Gastrocnemius medialis (tissue), 4 donors: Measurements from ENCODE around the gene GIMAP1. TPM values are rescaled to one million over a fixed set of nuclear protein-coding genes. Genes with fewer than 3 reads are reported as not detected.
A peak's percentile ranks its signal among the peaks of the same experiment; 100 is the strongest.

Source experiments
- ATAC-seq, 2 donors: fragments of 150-250 bp; one replicate each; pipeline ENCODE4 v1.9.1; 2016
- DNase-seq, 2 donors: peaks; one replicate each; pipeline ENCODE4 v3.0.0-alpha.2; 2019
- H3K27ac ChIP-seq, 4 donors: fragments of 200-600 bp; sonication (generic); 1 replicate in 1 of 4; 2 replicates in 3 of 4; pipeline ENCODE4 v1.5.1; 2016 to 2018; ENCODE audit warnings: mild to moderate bottlenecking in 2 of 4, moderate library complexity in 1 of 4
- H3K27me3 ChIP-seq, 3 donors: fragments of 200-600 bp; sonication (generic) in 2 of 3; 1 replicate in 1 of 3; 2 replicates in 2 of 3; pipeline versions ENCODE4 v1.5.1 to v1.6.0; 2016 to 2019; ENCODE audit warnings: mild to moderate bottlenecking in 1 of 3, moderate library complexity in 1 of 3
- H3K36me3 ChIP-seq, 2 donors: fragments of 200-600 bp; sonication (generic) in 1 of 2; one replicate each; pipeline ENCODE4 v1.5.1; 2017 to 2018
- H3K4me1 ChIP-seq, 2 donors: fragments of 200-600 bp; sonication (generic) in 1 of 2; one replicate each; pipeline ENCODE4 v1.5.1; 2016 to 2017; ENCODE audit warnings: mild to moderate bottlenecking in 2 of 2
- H3K4me3 ChIP-seq, 4 donors: fragments of 200-600 bp; sonication (generic) in 3 of 4; 1 replicate in 1 of 4; 2 replicates in 3 of 4; pipeline ENCODE4 v1.5.1; 2016 to 2019; ENCODE audit warnings: mild to moderate bottlenecking in 2 of 4
- H3K9me3 ChIP-seq, 3 donors: fragments of 200-600 bp; sonication (generic) in 2 of 3; 1 replicate in 1 of 3; 2 replicates in 2 of 3; pipeline ENCODE4 v1.5.1; 2016 to 2019
- POLR2A ChIP-seq, 2 donors: fragments of 450-650 bp; IDR thresholded peaks; one replicate each; pipeline ENCODE4 v1.6.1; 2017; ENCODE audit warnings: antibody characterized with exemption in 2 of 2, mild to moderate bottlenecking in 2 of 2, moderate library complexity in 2 of 2
- in situ Hi-C, 4 donors: fragments of 200-750 bp; cut with MboI; loops; one replicate each; pipeline versions ENCODE4 v1.15.0 to v1.8.0; 2017; ENCODE audit warnings: low sequenced_read_pairs in 4 of 4
- intact Hi-C: fragments of 100-400 bp; cut with DNase I; formaldehyde crosslinking; loops from one replicate; pipeline ENCODE4 v1.15.1; 2023; ENCODE audit warnings: low total_unique reads
- total RNA-seq, 4 donors: library from RNA; depleted of rRNA; stranded (reverse); fragments of >200 nt; gene quantifications; one replicate each; pipeline versions ENCODE4 v1.1.0 to v1.2.3, GENCODE V29; 2016
- TF ChIP-seq, protein P1 (sequence below), 5 experiments: fragments of 450-650 bp in 3 of 5; fragments of 200-600 bp in 2 of 5; sonication (generic) in 2 of 5; IDR thresholded peaks in 4 of 5; conservative IDR thresholded peaks in 1 of 5; 1 replicate in 4 of 5; 2 replicates in 1 of 5; pipeline ENCODE4 v1.5.1; 2016 to 2019; ENCODE audit warnings: antibody characterized with exemption in 5 of 5, mild to moderate bottlenecking in 3 of 5, moderate library complexity in 3 of 5

The GIMAP1 gene
- total RNA-seq, 4 donors from 2014 or later = 4.1 to 7.8 (median 4.9) TPM

DNA sequence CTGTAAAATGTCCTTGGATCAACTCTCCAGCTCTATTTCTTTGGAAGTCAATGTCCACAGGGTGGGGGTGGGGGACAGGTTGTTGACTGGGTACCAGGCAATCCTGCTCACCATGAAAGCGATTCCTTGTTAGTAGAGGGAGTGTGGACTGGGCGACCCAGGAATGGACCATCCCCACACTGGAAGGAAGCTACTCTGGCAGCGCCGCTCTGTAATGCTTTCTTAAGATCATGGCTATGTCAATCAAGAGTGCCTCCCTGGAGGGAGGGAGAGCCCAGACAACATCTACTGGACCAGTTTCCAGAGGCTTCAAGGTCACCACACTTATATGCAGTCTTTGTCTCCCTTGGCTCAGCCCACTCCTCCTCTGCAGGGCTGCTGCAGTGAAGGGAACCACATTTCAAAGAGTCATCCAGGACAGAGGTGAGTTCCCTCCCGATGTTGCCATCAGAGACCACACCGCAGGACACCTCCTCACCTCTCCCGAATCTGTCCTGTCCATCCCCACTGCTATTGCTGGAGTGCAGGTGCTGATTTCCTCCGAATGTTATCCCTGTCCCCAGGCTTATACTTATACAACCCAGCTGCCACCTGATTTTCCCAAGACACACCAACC is 27.7 kb downstream of the GIMAP1 start:
- H3K4me1 ChIP-seq = no peaks in the 10 kb centered on the region
- in situ Hi-C loops = no loop called here
- H3K36me3 ChIP-seq = no peaks in the 10 kb centered on the region
- H3K9me3 ChIP-seq = no peaks in the 10 kb centered on the region
- H3K27ac ChIP-seq = peak overlapping the region in 1 of 4 donors; percentile 36
- H3K4me3 ChIP-seq = no peak overlapping the region
- no peak for DNase-seq
- TF ChIP-seq POLR2A (IDR thresholded peaks at IDR 0.05) = no peak
- TF ChIP-seq, protein P1, sequence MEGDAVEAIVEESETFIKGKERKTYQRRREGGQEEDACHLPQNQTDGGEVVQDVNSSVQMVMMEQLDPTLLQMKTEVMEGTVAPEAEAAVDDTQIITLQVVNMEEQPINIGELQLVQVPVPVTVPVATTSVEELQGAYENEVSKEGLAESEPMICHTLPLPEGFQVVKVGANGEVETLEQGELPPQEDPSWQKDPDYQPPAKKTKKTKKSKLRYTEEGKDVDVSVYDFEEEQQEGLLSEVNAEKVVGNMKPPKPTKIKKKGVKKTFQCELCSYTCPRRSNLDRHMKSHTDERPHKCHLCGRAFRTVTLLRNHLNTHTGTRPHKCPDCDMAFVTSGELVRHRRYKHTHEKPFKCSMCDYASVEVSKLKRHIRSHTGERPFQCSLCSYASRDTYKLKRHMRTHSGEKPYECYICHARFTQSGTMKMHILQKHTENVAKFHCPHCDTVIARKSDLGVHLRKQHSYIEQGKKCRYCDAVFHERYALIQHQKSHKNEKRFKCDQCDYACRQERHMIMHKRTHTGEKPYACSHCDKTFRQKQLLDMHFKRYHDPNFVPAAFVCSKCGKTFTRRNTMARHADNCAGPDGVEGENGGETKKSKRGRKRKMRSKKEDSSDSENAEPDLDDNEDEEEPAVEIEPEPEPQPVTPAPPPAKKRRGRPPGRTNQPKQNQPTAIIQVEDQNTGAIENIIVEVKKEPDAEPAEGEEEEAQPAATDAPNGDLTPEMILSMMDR (IDR thresholded peaks at IDR 0.05 in 4 of 5, conservative IDR thresholded peaks at IDR 0.05 in 1 of 5) = no peak
- intact Hi-C loops = no loop called here
- no peak for ATAC-seq
- H3K27me3 ChIP-seq = no peaks in the 10 kb centered on the region

DNA sequence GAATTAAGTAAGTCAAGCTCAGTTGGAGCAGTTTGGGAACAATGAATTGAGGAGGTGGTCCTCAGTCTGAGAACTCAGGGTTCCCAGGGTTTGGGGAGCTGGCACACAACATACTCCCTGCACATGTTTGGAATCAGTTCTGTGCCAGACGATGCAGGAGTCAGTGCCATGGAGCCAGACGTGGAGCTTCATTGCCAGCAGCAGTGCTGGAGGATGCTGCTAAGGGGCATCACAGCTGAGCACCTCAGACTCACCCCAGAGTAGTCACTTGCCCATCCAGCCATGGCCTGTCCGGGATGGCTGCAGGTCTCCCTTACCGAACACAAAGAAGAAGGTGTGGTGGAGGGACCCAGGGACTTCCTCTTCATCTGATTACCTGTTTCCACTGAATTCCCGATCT is 28.7 kb downstream of the GIMAP1 start:
- intact Hi-C loops = no loop called here
- no peaks in the 10 kb centered on the region for H3K9me3 ChIP-seq
- in situ Hi-C loops = no loop called here
- TF ChIP-seq POLR2A (IDR thresholded peaks at IDR 0.05) = no peak
- TF ChIP-seq, protein P1 (IDR thresholded peaks at IDR 0.05 in 4 of 5, conservative IDR thresholded peaks at IDR 0.05 in 1 of 5) = no peak
- no peak for DNase-seq
- no peak overlapping the region for H3K4me3 ChIP-seq
- no peaks in the 10 kb centered on the region for H3K36me3 ChIP-seq
- ATAC-seq = no peak
- H3K27ac ChIP-seq = no peak overlapping the region
- no peaks in the 10 kb centered on the region for H3K27me3 ChIP-seq
- H3K4me1 ChIP-seq = no peaks in the 10 kb centered on the region

DNA sequence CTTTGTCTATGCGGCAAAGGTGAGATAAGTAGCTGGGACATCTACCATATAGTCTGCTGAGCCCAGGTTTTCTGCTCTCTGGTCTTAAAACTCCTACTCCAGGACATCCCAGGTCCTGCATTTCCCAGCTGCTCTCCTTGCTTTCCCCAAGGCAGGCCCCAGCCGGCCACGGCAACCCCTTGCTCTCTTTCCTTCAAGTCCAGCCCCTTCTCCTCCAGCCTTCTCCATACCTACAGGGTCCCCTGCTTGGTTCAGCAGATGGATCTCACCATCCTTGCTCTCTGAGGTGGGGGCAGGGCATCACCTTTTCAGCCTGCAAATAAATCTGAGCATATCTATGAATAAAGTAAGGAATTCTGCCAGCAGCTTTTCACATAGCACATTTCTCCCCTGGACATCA is 29.5 kb downstream of the GIMAP1 start:
- no peak for TF ChIP-seq POLR2A (IDR thresholded peaks at IDR 0.05)
- Histone ChIP-seq H3K4me3 (no peak overlapping the region), H3K4me1 (no peaks in the 10 kb centered on the region), H3K27ac (no peak overlapping the region), H3K36me3 (no peaks in the 10 kb centered on the region), H3K27me3 (no peaks in the 10 kb centered on the region), H3K9me3 (no peaks in the 10 kb centered on the region)
- intact Hi-C loops = no loop called here
- DNase-seq = no peak
- no peak for ATAC-seq
- in situ Hi-C loops = no loop called here

DNA sequence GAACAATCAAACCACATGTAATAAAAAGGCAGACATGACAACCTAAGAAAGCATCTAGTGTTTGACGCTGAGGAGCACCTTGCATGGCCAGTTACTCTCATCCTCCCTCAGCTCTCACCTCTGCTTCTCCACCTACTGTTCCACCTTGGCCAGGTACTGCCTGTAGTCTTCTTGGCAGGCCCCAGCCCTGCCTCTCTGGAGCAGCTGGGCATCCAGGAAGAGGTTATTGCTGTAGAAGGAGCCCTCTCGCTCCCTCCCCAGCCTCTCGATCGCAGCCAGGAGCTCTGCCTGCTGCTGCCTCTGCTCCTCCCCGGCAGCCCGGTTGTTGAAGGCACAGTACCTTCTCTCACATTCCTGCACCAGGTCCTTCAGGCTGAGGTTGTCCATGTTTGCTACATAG is 30.5 kb downstream of the GIMAP1 start:
- H3K36me3 ChIP-seq = no peaks in the 10 kb centered on the region
- H3K27me3 ChIP-seq = no peaks in the 10 kb centered on the region
- intact Hi-C loops = no loop called here
- in situ Hi-C loops = no loop called here
- no peaks in the 10 kb centered on the region for H3K9me3 ChIP-seq
- no peaks in the 10 kb centered on the region for H3K4me1 ChIP-seq
- DNase-seq = no peak
- TF ChIP-seq, protein P1 (IDR thresholded peaks at IDR 0.05 in 4 of 5, conservative IDR thresholded peaks at IDR 0.05 in 1 of 5) = no peak
- TF ChIP-seq POLR2A (IDR thresholded peaks at IDR 0.05) = no peak
- H3K4me3 ChIP-seq = no peak overlapping the region
- no peak overlapping the region for H3K27ac ChIP-seq
- no peak for ATAC-seq

DNA sequence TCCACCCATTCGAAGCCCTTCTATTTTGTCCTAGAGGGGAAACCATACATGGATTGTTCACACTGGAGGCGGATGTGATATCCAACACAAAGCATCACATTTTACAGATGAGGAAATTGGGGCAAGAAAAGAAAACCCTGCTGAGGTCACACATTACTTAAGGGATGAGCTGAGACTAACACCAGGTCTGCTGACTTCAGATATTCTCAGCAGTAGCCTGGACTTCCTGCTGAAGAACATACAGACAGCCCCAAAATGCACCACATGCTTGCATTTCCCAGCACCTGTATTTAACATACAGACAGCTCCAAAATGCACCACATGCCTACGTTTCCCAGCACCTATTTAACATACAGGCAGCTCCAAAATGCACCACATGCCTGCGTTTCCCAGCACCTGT is 32.0 kb downstream of the GIMAP1 start:
- DNase-seq (no peak), ATAC-seq (no peak)
- no peak overlapping the region for H3K27ac ChIP-seq
- H3K4me3 ChIP-seq = no peak overlapping the region
- in situ Hi-C loops = no loop called here
- intact Hi-C loops = no loop called here
- H3K36me3 ChIP-seq = no peaks in the 10 kb centered on the region
- no peaks in the 10 kb centered on the region for H3K9me3 ChIP-seq
- no peak for TF ChIP-seq POLR2A (IDR thresholded peaks at IDR 0.05)
- TF ChIP-seq, protein P1 (IDR thresholded peaks at IDR 0.05 in 4 of 5, conservative IDR thresholded peaks at IDR 0.05 in 1 of 5) = no peak
- H3K27me3 ChIP-seq = no peaks in the 10 kb centered on the region
- H3K4me1 ChIP-seq = no peaks in the 10 kb centered on the region
